Naive thymus-derived CD4-positive, alpha-beta T cell (primary cell): Measurements from ENCODE around the gene DSG2. TPM values are rescaled to one million over a fixed set of nuclear protein-coding genes. Genes with fewer than 3 reads are reported as not detected.

Source experiments
- ATAC-seq: fragments of 150-1000 bp; cut with Tn5 transposase; 2 replicates; pipeline ENCODE4 v1.10.0; 2021; ENCODE audit warnings: mild to moderate bottlenecking, moderate library complexity
- CTCF ChIA-PET: fragments of 350-600 bp; sonication (Branson Sonifier 250); formaldehyde crosslinking; loops from one replicate; lab custom pipeline; 2021; ENCODE audit warnings: antibody characterized with exemption; lab: Charles Lee
- POLR2A ChIA-PET: fragments of 350-600 bp; sonication (Branson Sonifier 250); formaldehyde crosslinking; loops from one replicate; lab custom pipeline; 2021; ENCODE audit warnings: antibody characterized with exemption, inconsistent platforms; lab: Charles Lee
- DNase-seq, 9 donors: peaks; one replicate each; pipeline versions ENCODE4 v3.0.0 to v3.0.0-alpha.2; 2020 to 2022; ENCODE audit warnings: mixed read lengths in 1 of 9
- H3K27ac ChIP-seq: one replicate; pipeline ENCODE4 v1.7.0; 2013; ENCODE audit warnings: mild to moderate bottlenecking, low read depth, low read length, moderate library complexity
- H3K27me3 ChIP-seq, 2 donors: one replicate each; pipeline ENCODE4 v1.7.0; 2013; ENCODE audit warnings: low read length in 2 of 2, mild to moderate bottlenecking in 2 of 2, moderate library complexity in 2 of 2; ENCODE audit not compliant: control insufficient read depth in 2 of 2, insufficient read depth in 2 of 2
- H3K36me3 ChIP-seq, 3 experiments: 1 replicate in 2 of 3; 2 replicates in 1 of 3; pipeline ENCODE4 v1.7.0; 2013; ENCODE audit warnings: low read length in 3 of 3, mild to moderate bottlenecking in 3 of 3, moderate library complexity in 1 of 3; ENCODE audit not compliant: insufficient read depth in 3 of 3, control insufficient read depth in 2 of 3
- H3K4me1 ChIP-seq, 2 donors: one replicate each; pipeline ENCODE4 v1.7.0; 2013; ENCODE audit warnings: low read length in 2 of 2, mild to moderate bottlenecking in 2 of 2, moderate library complexity in 1 of 2; ENCODE audit not compliant: control insufficient read depth in 2 of 2, insufficient read depth in 2 of 2
- H3K4me3 ChIP-seq: 2 replicates; pipeline ENCODE4 v1.7.0; 2013; ENCODE audit warnings: mild to moderate bottlenecking, low read length
- H3K9me3 ChIP-seq, 3 experiments: 1 replicate in 2 of 3; 2 replicates in 1 of 3; pipeline ENCODE4 v1.7.0; 2013; ENCODE audit warnings: low read length in 3 of 3; ENCODE audit not compliant: control insufficient read depth in 2 of 3
- H3K27ac Mint-ChIP-seq, 9 donors: one replicate each; pipeline ENCODE4 v1.8.0; 2020 to 2022; ENCODE audit warnings: mixed read lengths in 9 of 9, mild to moderate bottlenecking in 8 of 9, moderate library complexity in 5 of 9, inconsistent platforms in 2 of 9
- H3K27me3 Mint-ChIP-seq, 5 donors: one replicate each; pipeline ENCODE4 v1.8.0; 2021 to 2022; ENCODE audit warnings: mixed read lengths in 5 of 5, mild to moderate bottlenecking in 1 of 5
- H3K36me3 Mint-ChIP-seq, 5 donors: one replicate each; pipeline ENCODE4 v1.8.0; 2020 to 2022; ENCODE audit warnings: mixed read lengths in 5 of 5, mild to moderate bottlenecking in 3 of 5, inconsistent platforms in 1 of 5
- H3K4me1 Mint-ChIP-seq, 7 donors: one replicate each; pipeline ENCODE4 v1.8.0; 2020 to 2022; ENCODE audit warnings: mixed read lengths in 7 of 7, mild to moderate bottlenecking in 3 of 7, inconsistent platforms in 1 of 7
- H3K4me3 Mint-ChIP-seq, 10 donors: one replicate each; pipeline ENCODE4 v1.8.0; 2020 to 2022; ENCODE audit warnings: mild to moderate bottlenecking in 10 of 10, mixed read lengths in 10 of 10, moderate library complexity in 6 of 10, inconsistent platforms in 2 of 10
- H3K9me3 Mint-ChIP-seq, 11 donors: one replicate each; pipeline ENCODE4 v1.8.0; 2020 to 2022; ENCODE audit warnings: mixed read lengths in 11 of 11, mild to moderate bottlenecking in 4 of 11, inconsistent platforms in 1 of 11, moderate library complexity in 1 of 11
- intact Hi-C, 2 donors: fragments of 100-400 bp; cut with micrococcal nuclease; formaldehyde crosslinking; loops; one replicate each; pipeline ENCODE4 v1.15.1; 2023
- polyA plus RNA-seq, 2 donors: library from polyadenylated mRNA; unstranded; fragments of 300-500 nt; fragmentation: Illumina TruSeq; gene quantifications; one replicate each; pipeline ENCODE4 v1.2.3, GENCODE V29; 2021
- total RNA-seq, 6 experiments: library from RNA in 5 of 6; stranded (reverse) in 5 of 6; gene quantifications; 1 replicate in 5 of 6; 2 replicates in 1 of 6; pipeline ENCODE4 v1.2.3 and lab custom pipeline; 2021 to 2026

DSG2 gene
- total RNA-seq = under 1 TPM; 0.13 to 0.53 (median 0.29) TPM
- under 1 TPM; 0.54 to 0.56 TPM for polyA plus RNA-seq
- not detected for total RNA-seq (lab: John Stamatoyannopoulos, UW)

GRCh38 chr18:31497836-31498573 is at the start of gene DSG2:
Gene DSG2 (plus strand): TSS chr18:31498177. CDS start chr18:31498252, 75 bp downstream.
- peaks cover 45 to 53% (median 52%) of the 10 kb centered on the region in 5 donors for H3K27me3 Mint-ChIP-seq
- no peak within 1 kb of the TSS for H3K27ac Mint-ChIP-seq

GRCh38 chr18:31450409-31450808 is 47.6 kb upstream of the DSG2 start:
- POLR2A ChIA-PET = no interaction called here
- no peaks in the 10 kb centered on the region for H3K27me3 Mint-ChIP-seq
- CTCF ChIA-PET = no interaction called here

More at GRCh38 chr18:31497836-31498573, at the start of gene DSG2:
- no peaks in the 10 kb centered on the region for H3K36me3 ChIP-seq
- ATAC-seq = peak; percentile 73
- POLR2A ChIA-PET = no interaction called here
- H3K27ac ChIP-seq = no peak within 1 kb of the TSS
- H3K4me1 Mint-ChIP-seq = peaks cover 0 to 12% (median 8%) of the 10 kb centered on the region in 7 donors
- H3K27me3 ChIP-seq = peaks cover 0 to 6% of the 10 kb centered on the region in 2 donors
- peaks cover 0 to 4% (median 0%) of the 10 kb centered on the region in 11 donors for H3K9me3 Mint-ChIP-seq
- H3K4me1 ChIP-seq = no peaks in the 10 kb centered on the region
- intact Hi-C loops = loop anchor here in 1 of 2 donors (2.0 kb wide), 1 partner anchor 335 kb away; the partner anchor contains the start of gene DSC1
- DNase-seq = peak in 7 of 9 donors; percentile 1 to 34 (median 7)
- H3K4me3 Mint-ChIP-seq = peak within 1 kb of the TSS; percentile 54 to 84 (median 80)
- H3K9me3 ChIP-seq = no peaks in the 10 kb centered on the region
- H3K36me3 Mint-ChIP-seq = no peaks in the 10 kb centered on the region
- CTCF ChIA-PET = no interaction called here
- no peak within 1 kb of the TSS for H3K4me3 ChIP-seq

GRCh38 chr18:31451625-31452024 is 46.4 kb upstream of the DSG2 start:
- Histone ChIP-seq H3K27ac (no peak overlapping the region), H3K36me3 (no peaks in the 10 kb centered on the region), H3K4me1 (no peaks in the 10 kb centered on the region), H3K4me3 (no peak overlapping the region), H3K27me3 (no peaks in the 10 kb centered on the region), H3K9me3 (no peaks in the 10 kb centered on the region)
- Mint-ChIP-seq H3K36me3 (peaks cover 0 to 4% (median 0%) of the 10 kb centered on the region in 5 donors), H3K4me1 (no peaks in the 10 kb centered on the region), H3K9me3 (peaks cover 0 to 2% (median 0%) of the 10 kb centered on the region in 11 donors), H3K4me3 (no peak overlapping the region), H3K27ac (no peak overlapping the region), H3K27me3 (no peaks in the 10 kb centered on the region)
- ATAC-seq (no peak), DNase-seq (no peak)
- CTCF ChIA-PET = no interaction called here
- POLR2A ChIA-PET = no interaction called here
- intact Hi-C loops = no loop called here

More at GRCh38 chr18:31450409-31450808, 47.6 kb upstream of the DSG2 start:
- Mint-ChIP-seq H3K4me1 (no peaks in the 10 kb centered on the region), H3K4me3 (no peak overlapping the region), H3K36me3 (peaks cover 0 to 4% (median 0%) of the 10 kb centered on the region in 5 donors), H3K27ac (no peak overlapping the region), H3K9me3 (peaks cover 0 to 2% (median 0%) of the 10 kb centered on the region in 11 donors)
- Histone ChIP-seq H3K36me3 (no peaks in the 10 kb centered on the region), H3K4me1 (no peaks in the 10 kb centered on the region), H3K27ac (no peak overlapping the region), H3K9me3 (no peaks in the 10 kb centered on the region), H3K4me3 (no peak overlapping the region), H3K27me3 (no peaks in the 10 kb centered on the region)
- DNase-seq = no peak
- intact Hi-C loops = no loop called here
- ATAC-seq = no peak

GRCh38 chr18:31454066-31454708 is 43.8 kb upstream of the DSG2 start:
- ChIA-PET CTCF (no interaction called here), POLR2A (no interaction called here)
- Mint-ChIP-seq H3K4me3 (no peak overlapping the region), H3K9me3 (peaks cover 0 to 2% (median 0%) of the 10 kb centered on the region in 11 donors), H3K4me1 (no peaks in the 10 kb centered on the region), H3K27ac (no peak overlapping the region), H3K36me3 (peaks cover 0 to 4% (median 0%) of the 10 kb centered on the region in 5 donors), H3K27me3 (no peaks in the 10 kb centered on the region)
- ATAC-seq (no peak), DNase-seq (no peak)
- Histone ChIP-seq H3K4me1 (no peaks in the 10 kb centered on the region), H3K27me3 (no peaks in the 10 kb centered on the region), H3K36me3 (no peaks in the 10 kb centered on the region), H3K4me3 (no peak overlapping the region), H3K27ac (no peak overlapping the region), H3K9me3 (no peaks in the 10 kb centered on the region)
- intact Hi-C loops = no loop called here

- Histone ChIP-seq H3K36me3 (no peaks in the 10 kb centered on the region), H3K4me1 (no peaks in the 10 kb centered on the region), H3K4me3 (no peak overlapping the region), H3K27me3 (no peaks in the 10 kb centered on the region), H3K9me3 (no peaks in the 10 kb centered on the region), H3K27ac (no peak overlapping the region)
- Mint-ChIP-seq H3K27me3 (peaks cover 0 to 7% (median 4%) of the 10 kb centered on the region in 5 donors), H3K9me3 (peaks cover 0 to 4% (median 0%) of the 10 kb centered on the region in 11 donors), H3K4me1 (no peaks in the 10 kb centered on the region), H3K36me3 (no peaks in the 10 kb centered on the region), H3K27ac (no peak overlapping the region), H3K4me3 (no peak overlapping the region)
- ChIA-PET POLR2A (no interaction called here), CTCF (no interaction called here)
- DNase-seq = no peak
- intact Hi-C loops = no loop called here
- ATAC-seq = no peak
Measured at GRCh38 chr18:31469629-31470028, 28.3 kb upstream of the DSG2 start.

GRCh38 chr18:31478688-31479087 is 19.3 kb upstream of the DSG2 start:
- ATAC-seq = no peak
- Histone ChIP-seq H3K27ac (no peak overlapping the region), H3K4me3 (no peak overlapping the region), H3K4me1 (no peaks in the 10 kb centered on the region), H3K27me3 (no peaks in the 10 kb centered on the region), H3K9me3 (no peaks in the 10 kb centered on the region), H3K36me3 (no peaks in the 10 kb centered on the region)
- Mint-ChIP-seq H3K4me1 (no peaks in the 10 kb centered on the region), H3K9me3 (peaks cover 0 to 3% (median 0%) of the 10 kb centered on the region in 11 donors), H3K27me3 (peaks cover 0 to 16% (median 4%) of the 10 kb centered on the region in 5 donors), H3K4me3 (no peak overlapping the region), H3K36me3 (no peaks in the 10 kb centered on the region), H3K27ac (no peak overlapping the region)
- intact Hi-C loops = no loop called here
- CTCF ChIA-PET = no interaction called here
- POLR2A ChIA-PET = no interaction called here
- DNase-seq = no peak
